Kidney (tissue), 14 donors: ENCODE results near the gene GPATCH2L. TPM values are rescaled to one million over a fixed set of nuclear protein-coding genes. Genes with fewer than 3 reads are reported as not detected.

Source experiments
- DNase-seq, 5 donors: peaks; one replicate each; pipeline ENCODE4 v3.0.0-alpha.2; 2013 to 2020
- FAIRE-seq: peaks from 2 replicates; lab custom pipeline; 2012; peaks lifted over from hg19 to GRCh38; lab: Jason Lieb, UNC
- H3K27ac ChIP-seq, 2 donors: one replicate each; pipeline ENCODE4 v1.7.0; 2013; ENCODE audit warnings: low read depth in 2 of 2, low read length in 2 of 2, inconsistent platforms in 1 of 2
- H3K27me3 ChIP-seq: one replicate; pipeline ENCODE4 v1.7.1; 2013; ENCODE audit warnings: low read length, inconsistent platforms; ENCODE audit not compliant: control insufficient read depth, insufficient read depth
- H3K36me3 ChIP-seq, 3 donors: one replicate each; pipeline versions ENCODE4 v1.7.0 to v1.7.1; 2013; ENCODE audit warnings: low read length in 3 of 3, control low read depth in 1 of 3, inconsistent platforms in 1 of 3; ENCODE audit not compliant: insufficient read depth in 3 of 3, control insufficient read depth in 2 of 3
- H3K4me1 ChIP-seq, 3 donors: one replicate each; pipeline versions ENCODE4 v1.7.0 to v1.7.1; 2013; ENCODE audit warnings: low read length in 3 of 3, inconsistent platforms in 1 of 3, low read depth in 1 of 3; ENCODE audit not compliant: control insufficient read depth in 2 of 3, insufficient read depth in 2 of 3
- H3K4me3 ChIP-seq, 3 donors: one replicate each; pipeline versions ENCODE4 v1.7.0 to v1.8.1; 2013; ENCODE audit warnings: low read length in 3 of 3, control low read depth in 1 of 3, inconsistent platforms in 1 of 3
- H3K9ac ChIP-seq, 3 donors: one replicate each; pipeline versions ENCODE4 v1.7.0 to v1.7.1; 2013; ENCODE audit warnings: low read length in 3 of 3, control low read depth in 1 of 3, inconsistent platforms in 1 of 3
- H3K9me3 ChIP-seq, 3 donors: one replicate each; pipeline versions ENCODE4 v1.7.0 to v1.7.1; 2013; ENCODE audit warnings: low read length in 3 of 3, control low read depth in 1 of 3, inconsistent platforms in 1 of 3; ENCODE audit not compliant: control insufficient read depth in 2 of 3, insufficient read depth in 1 of 3
- intact Hi-C: fragments of 100-400 bp; cut with DNase I; formaldehyde crosslinking; loops from one replicate; pipeline ENCODE4 v1.11.1; 2022
- polyA plus RNA-seq: library from polyadenylated mRNA; stranded (reverse); fragments of 350-450 nt; fragmentation: Illumina TruSeq; extraction: RNeasy Lipid Tissue Mini Kit (QIAGEN cat#74804); gene quantifications from one replicate; pipeline ENCODE4 v1.2.3, GENCODE V29; 2014; ENCODE audit warnings: low read depth, low replicate concordance; ENCODE audit not compliant: insufficient read depth
- total RNA-seq: library from RNA; stranded (reverse); fragmentation: NEBNext Ultra II Directional; extraction: Animal tissue kit (Norgen Biotek cat#: 25700); gene quantifications from one replicate; pipeline ENCODE4 v1.2.1, GENCODE V29; 2021
- TF ChIP-seq, protein P1 (sequence below): IDR thresholded peaks from 3 replicates; pipeline ENCODE4 v1.5.1; 2012; ENCODE audit warnings: mild to moderate bottlenecking, moderate library complexity, borderline replicate concordance; ENCODE audit not compliant: insufficient read depth; ENCODE audit errors: extremely low read depth
- donor health status: control.
- donor health status: control.
- donor health status: control.
- donor health status: control.
- donor health status: control.
- donor health status: DM: yes; HTN: yes; CAD: no.
- donor health status: Normal renal cell carcinoma (clear cell type).

The GPATCH2L gene
- total and polyA plus RNA-seq, 2 donors from 2014 or later: 4.1 to 50.2 TPM

DNA sequence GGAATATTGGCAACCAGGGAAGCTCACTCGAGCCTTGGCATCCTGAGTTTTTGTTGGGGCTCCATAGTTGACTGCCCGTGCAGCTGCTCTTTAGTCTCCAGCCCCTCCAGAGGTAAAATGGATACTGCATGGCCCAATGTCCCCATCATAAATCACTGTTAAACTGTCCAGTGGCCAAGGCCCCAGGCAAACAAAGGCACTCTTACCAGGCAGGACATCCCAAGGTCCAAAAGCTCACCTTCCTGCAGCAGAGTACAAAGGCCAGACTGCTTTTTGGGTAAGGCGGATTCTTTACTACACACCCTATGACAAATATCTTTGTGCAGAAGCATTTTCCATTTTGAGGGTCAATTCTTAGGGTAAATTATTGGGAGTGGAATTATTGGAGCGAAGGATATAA, 81.1 kb downstream of the GPATCH2L start:
- Histone ChIP-seq H3K9ac (no peak overlapping the region), H3K9me3 (no peaks in the 10 kb centered on the region), H3K27ac (no peak overlapping the region), H3K4me1 (no peaks in the 10 kb centered on the region), H3K36me3 (no peaks in the 10 kb centered on the region), H3K4me3 (no peak overlapping the region), H3K27me3 (no peaks in the 10 kb centered on the region)
- intact Hi-C loops: no loop called here
- no peak for FAIRE-seq
- TF ChIP-seq, protein P1, sequence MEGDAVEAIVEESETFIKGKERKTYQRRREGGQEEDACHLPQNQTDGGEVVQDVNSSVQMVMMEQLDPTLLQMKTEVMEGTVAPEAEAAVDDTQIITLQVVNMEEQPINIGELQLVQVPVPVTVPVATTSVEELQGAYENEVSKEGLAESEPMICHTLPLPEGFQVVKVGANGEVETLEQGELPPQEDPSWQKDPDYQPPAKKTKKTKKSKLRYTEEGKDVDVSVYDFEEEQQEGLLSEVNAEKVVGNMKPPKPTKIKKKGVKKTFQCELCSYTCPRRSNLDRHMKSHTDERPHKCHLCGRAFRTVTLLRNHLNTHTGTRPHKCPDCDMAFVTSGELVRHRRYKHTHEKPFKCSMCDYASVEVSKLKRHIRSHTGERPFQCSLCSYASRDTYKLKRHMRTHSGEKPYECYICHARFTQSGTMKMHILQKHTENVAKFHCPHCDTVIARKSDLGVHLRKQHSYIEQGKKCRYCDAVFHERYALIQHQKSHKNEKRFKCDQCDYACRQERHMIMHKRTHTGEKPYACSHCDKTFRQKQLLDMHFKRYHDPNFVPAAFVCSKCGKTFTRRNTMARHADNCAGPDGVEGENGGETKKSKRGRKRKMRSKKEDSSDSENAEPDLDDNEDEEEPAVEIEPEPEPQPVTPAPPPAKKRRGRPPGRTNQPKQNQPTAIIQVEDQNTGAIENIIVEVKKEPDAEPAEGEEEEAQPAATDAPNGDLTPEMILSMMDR: no peak
- peak in 2 of 5 donors; percentile 25 to 27 for DNase-seq

DNA sequence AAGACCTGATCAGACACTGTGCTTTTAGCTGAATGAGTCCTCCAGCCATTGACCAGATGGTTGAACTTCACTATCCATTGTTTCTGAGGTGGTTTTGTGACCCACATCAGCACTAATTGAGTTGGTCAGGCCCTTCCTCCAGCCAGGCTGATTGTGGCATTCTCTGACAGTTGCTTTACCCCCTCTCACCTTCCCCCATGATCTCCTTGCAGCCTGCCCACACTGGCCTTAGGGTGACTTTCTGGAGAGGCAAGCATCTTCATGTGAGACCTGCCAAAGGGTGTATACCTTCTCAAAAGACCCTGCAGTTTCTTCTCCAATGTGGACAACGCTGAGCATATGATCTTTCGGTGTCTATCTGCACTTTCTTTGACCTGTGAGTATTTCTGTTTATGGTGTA, 83.9 kb downstream of the GPATCH2L start:
- no peaks in the 10 kb centered on the region for H3K36me3 ChIP-seq
- H3K9ac ChIP-seq: no peak overlapping the region
- intact Hi-C loops: no loop called here
- no peaks in the 10 kb centered on the region for H3K27me3 ChIP-seq
- FAIRE-seq: no peak
- DNase-seq: no peak
- H3K9me3 ChIP-seq: no peaks in the 10 kb centered on the region
- no peak overlapping the region for H3K4me3 ChIP-seq
- H3K27ac ChIP-seq: no peak overlapping the region
- TF ChIP-seq, protein P1: no peak
- no peaks in the 10 kb centered on the region for H3K4me1 ChIP-seq

DNA sequence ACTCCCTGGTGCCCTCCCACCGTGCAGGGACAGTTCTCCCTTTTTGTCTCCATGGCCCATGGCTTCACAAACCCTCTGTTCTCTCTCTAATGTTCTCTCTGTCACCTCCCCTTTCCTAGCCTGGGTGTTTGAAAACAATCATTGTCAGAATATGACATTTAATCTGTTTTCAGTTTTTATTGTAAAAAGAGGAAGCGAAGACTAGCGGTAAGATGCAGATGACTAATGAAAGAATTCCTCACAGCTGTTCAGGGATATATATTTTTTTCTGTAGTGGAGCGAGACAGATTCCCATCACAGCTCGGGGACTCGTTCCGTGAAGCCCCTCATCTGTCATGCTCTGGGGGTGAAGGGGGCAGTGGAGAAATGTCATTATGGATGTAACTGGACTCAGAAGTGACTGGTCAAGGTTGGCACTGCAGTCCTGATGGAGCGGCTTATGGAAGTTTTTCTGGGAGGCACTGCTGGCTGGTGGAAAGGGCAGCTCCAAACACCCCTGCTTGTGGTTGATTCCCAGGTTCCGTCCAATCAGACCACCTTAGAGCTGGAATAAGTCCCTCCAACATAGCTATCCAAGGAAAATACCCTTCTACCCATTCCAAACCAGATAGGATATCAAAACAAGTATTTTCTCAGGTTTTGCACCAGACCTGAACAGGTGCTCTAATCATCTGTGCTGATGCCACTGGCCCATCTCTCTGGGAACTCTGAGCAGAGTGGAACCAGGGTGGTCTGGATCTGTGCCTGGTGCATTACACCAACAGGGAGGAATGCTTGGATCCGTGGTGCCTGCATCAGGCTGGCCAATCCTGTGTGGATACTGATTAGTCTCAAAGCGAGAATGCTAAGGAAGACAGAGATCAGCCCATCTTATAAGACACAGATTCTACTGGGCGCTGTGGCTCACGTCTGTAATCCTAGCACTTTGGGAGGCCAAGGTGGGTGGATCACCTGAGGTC, 84.7 kb downstream of the GPATCH2L start:
- Histone ChIP-seq H3K27me3 (no peaks in the 10 kb centered on the region), H3K4me1 (no peaks in the 10 kb centered on the region), H3K9me3 (no peaks in the 10 kb centered on the region), H3K36me3 (no peaks in the 10 kb centered on the region), H3K4me3 (no peak overlapping the region), H3K27ac (no peak overlapping the region), H3K9ac (no peak overlapping the region)
- TF ChIP-seq, protein P1: no peak
- intact Hi-C loops: no loop called here
- DNase-seq (no peak), FAIRE-seq (no peak)
